Kidney glomerular epithelial cell (primary cell): Measurements from ENCODE around the gene DPH6.
"Not testable (repeated sequence)": the region's sequence is repeated elsewhere in the genome, so short reads cannot be mapped to it uniquely, and the experiment has no call there.

ENCODE experiments used
- DNase-seq: peaks from one replicate; lab custom pipeline; 2025; lab: John Stamatoyannopoulos, UW

The DPH6 gene

DNA sequence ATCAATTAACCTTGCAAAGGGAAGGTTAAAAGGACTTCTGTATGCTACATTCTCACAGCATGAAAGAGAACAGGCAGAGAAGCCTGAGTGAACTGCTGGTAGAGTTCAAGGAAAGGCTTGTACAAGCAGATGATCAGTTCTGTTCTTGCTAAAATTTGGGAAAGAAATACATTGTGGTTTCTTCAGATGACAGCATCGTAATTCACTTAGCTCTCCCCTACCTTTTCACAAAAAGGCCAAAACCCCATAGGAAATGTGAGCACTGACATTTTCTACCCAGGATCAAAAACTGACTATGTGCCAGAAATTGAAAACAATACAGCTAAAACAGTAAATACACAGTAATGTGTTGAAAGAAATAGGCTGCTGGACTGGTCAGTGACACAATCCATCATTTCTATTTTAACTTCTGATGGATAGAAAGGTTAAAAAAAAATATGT is 216.4 kb downstream of the DPH6 start:
- DNase-seq: no peak

GRCh38 chr15:35328836-35329235 is 217.1 kb downstream of the DPH6 start:
- not testable (repeated sequence) for DNase-seq

DNA sequence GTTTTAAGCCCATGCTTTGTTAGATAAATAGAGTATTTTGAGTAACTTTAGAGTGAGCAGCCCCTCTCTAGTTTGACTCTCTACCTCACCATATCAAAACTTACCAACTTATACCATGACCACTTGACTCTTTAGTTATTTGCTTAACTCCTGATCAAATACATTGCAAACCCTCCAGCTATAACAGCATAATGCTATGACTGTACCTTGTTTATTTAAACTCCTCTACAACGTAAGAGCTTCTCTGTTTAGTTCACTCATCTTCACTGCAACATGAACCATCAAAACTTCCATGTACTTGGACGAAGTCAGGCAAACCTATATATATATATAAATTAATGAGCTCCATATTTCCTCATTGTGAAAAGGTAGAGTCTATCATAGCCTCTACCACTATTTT is 218.2 kb downstream of the DPH6 start:
- DNase-seq: no peak

- DNase-seq: no peak
Measured at GRCh38 chr15:35325374-35325941, 220.5 kb downstream of the DPH6 start.

- DNase-seq: no peak
Measured at GRCh38 chr15:35323141-35323540, 222.8 kb downstream of the DPH6 start.

- no peak for DNase-seq
Measured at GRCh38 chr15:35321926-35322325, 224.0 kb downstream of the DPH6 start.

- no peak for DNase-seq
Measured at GRCh38 chr15:35320911-35321310, 225.1 kb downstream of the DPH6 start.
